OCI-LY3 (cell line): Measurements from ENCODE around the gene NEK5.
A peak's percentile ranks its signal among the peaks of the same experiment; 100 is the strongest.

Source experiments
- H2AFZ ChIP-seq: fragments of 200-600, 300-600 bp; shearing (Covaris generic); 2 replicates; pipeline ENCODE4 v1.6.0; 2014; ENCODE audit warnings: antibody characterized with exemption, low read depth, low read length
- H3K27ac ChIP-seq: fragments of 200-600, 300-600 bp; sonication (generic); 2 replicates; pipeline ENCODE4 v1.5.1; 2014; ENCODE audit warnings: mild to moderate bottlenecking, low read length, moderate library complexity, mixed read lengths
- H3K27me3 ChIP-seq: fragments of 200-600, 300-600 bp; sonication (generic); 2 replicates; pipeline ENCODE4 v1.6.1; 2014; ENCODE audit warnings: low read depth, low read length, mixed read lengths
- H3K36me3 ChIP-seq: fragments of 200-600, 300-600 bp; sonication (generic); replicated peaks from 2 replicates; pipeline ENCODE3; 2014; ENCODE audit warnings: low read depth, low read length, mixed read lengths
- H3K4me1 ChIP-seq: fragments of 300-600, 200-600 bp; sonication (generic); 2 replicates; pipeline ENCODE4 v1.6.1; 2014; ENCODE audit warnings: low read length, mixed read lengths
- H3K4me2 ChIP-seq: fragments of 200-600, 300-600 bp; sonication (generic); 2 replicates; pipeline ENCODE4 v1.6.1; 2014; ENCODE audit warnings: low read length, mixed read lengths
- H3K4me3 ChIP-seq: fragments of 300-600, 200-600 bp; sonication (generic); 2 replicates; pipeline ENCODE4 v1.5.1; 2014; ENCODE audit warnings: antibody characterized with exemption, mild to moderate bottlenecking, low read length, moderate library complexity
- H3K79me2 ChIP-seq: fragments of 300-600, 200-600 bp; shearing (Covaris generic); 2 replicates; pipeline ENCODE4 v1.6.1; 2014; ENCODE audit warnings: mild to moderate bottlenecking, low read length, mixed read lengths
- H3K9ac ChIP-seq: fragments of 300-600, 200-600 bp; shearing (Covaris generic); 2 replicates; pipeline ENCODE4 v1.6.0; 2014; ENCODE audit warnings: mild to moderate bottlenecking, low read length, moderate library complexity
- H3K9me3 ChIP-seq: fragments of 200-600, 300-600 bp; shearing (Covaris generic); 2 replicates; pipeline ENCODE4 v1.6.1; 2014; ENCODE audit warnings: low read length, mixed read lengths; ENCODE audit not compliant: insufficient read depth
- H4K20me1 ChIP-seq: fragments of 200-600, 300-600 bp; sonication (generic); 2 replicates; pipeline ENCODE4 v1.6.1; 2016; ENCODE audit warnings: low read length, mixed read lengths; ENCODE audit not compliant: insufficient read depth
- CTCF ChIP-seq: fragments of 200-600, 300-600 bp; sonication (generic); IDR thresholded peaks from 2 replicates; pipeline ENCODE4 v1.5.1; 2014; ENCODE audit warnings: antibody characterized with exemption, low read length, low read depth
- EZH2phosphoT487 ChIP-seq: fragments of 200-600 bp; shearing (Covaris generic); IDR thresholded peaks from 2 replicates; pipeline ENCODE4 v1.6.1; 2018; ENCODE audit warnings: antibody characterized with exemption, mixed run types, low read depth

The NEK5 gene

GRCh38 chr13:52003541-52003940, 125.3 kb downstream of the NEK5 start:
- peaks cover 15% of the 10 kb centered on the region for H3K27me3 ChIP-seq
- no peak for TF ChIP-seq EZH2phosphoT487
- TF ChIP-seq CTCF: no peak
- peaks cover 3% of the 10 kb centered on the region; the same call in 1 of the 2 replicates for H3K4me1 ChIP-seq
- H4K20me1 ChIP-seq: no peaks in the 10 kb centered on the region
- H3K9ac ChIP-seq: no peak overlapping the region
- no peak overlapping the region for H3K4me2 ChIP-seq
- no peak overlapping the region for H2AFZ ChIP-seq
- H3K27ac ChIP-seq: no peak overlapping the region
- H3K36me3 ChIP-seq: no peaks in the 10 kb centered on the region
- no peak overlapping the region for H3K4me3 ChIP-seq
- no peaks in the 10 kb centered on the region for H3K79me2 ChIP-seq
- H3K9me3 ChIP-seq: no peaks in the 10 kb centered on the region

- Histone ChIP-seq H3K9me3 (no peaks in the 10 kb centered on the region), H3K27me3 (peaks cover 15% of the 10 kb centered on the region), H3K27ac (no peak overlapping the region), H3K79me2 (no peaks in the 10 kb centered on the region), H3K4me2 (no peak overlapping the region), H3K9ac (no peak overlapping the region), H4K20me1 (no peaks in the 10 kb centered on the region), H3K4me3 (no peak overlapping the region), H3K4me1 (peaks cover 3% of the 10 kb centered on the region; the same call in 1 of the 2 replicates), H3K36me3 (no peaks in the 10 kb centered on the region), H2AFZ (no peak overlapping the region)
- no peak for TF ChIP-seq EZH2phosphoT487
- no peak for TF ChIP-seq CTCF
Observed at GRCh38 chr13:52002361-52002760, 126.5 kb downstream of the NEK5 start.

DNA sequence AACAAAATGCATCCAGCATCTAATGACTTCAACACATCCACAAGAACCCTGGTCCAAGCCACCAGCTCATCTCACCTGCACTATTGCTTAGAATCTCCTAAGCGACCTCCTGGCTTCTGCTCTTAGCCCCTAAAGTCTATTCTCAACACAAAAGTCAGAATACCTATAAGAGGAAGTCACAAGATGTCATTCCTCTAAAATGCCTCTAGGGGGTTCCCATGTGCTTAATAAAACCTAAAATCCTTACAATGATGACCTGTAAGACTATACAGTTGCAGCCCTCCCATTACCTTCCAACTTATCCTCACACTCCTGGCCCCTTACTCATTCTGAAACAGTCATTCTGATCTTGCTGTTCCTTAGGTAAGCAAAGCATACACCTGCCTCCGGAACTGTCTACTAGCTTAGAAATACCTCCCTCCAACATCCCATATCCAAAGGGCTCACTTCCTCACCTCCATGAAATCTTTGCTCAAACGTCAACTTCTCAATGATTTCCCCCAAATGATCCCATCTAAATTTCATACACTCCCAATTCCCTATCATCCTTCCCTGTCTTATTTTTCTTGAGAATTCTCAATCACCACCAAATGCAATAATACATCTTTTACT, 127.6 kb downstream of the NEK5 start:
- no peaks in the 10 kb centered on the region for H3K9me3 ChIP-seq
- H3K79me2 ChIP-seq: no peaks in the 10 kb centered on the region
- no peak overlapping the region for H3K4me2 ChIP-seq
- no peak overlapping the region for H3K4me3 ChIP-seq
- peaks cover 15% of the 10 kb centered on the region for H3K27me3 ChIP-seq
- peak; percentile 76 for TF ChIP-seq CTCF
- TF ChIP-seq EZH2phosphoT487: no peak
- 0 out of 2 replicates have a peak overlapping the region, but pooled peaks have one; percentile 15 for H2AFZ ChIP-seq
- H3K4me1 ChIP-seq: peaks cover 3% of the 10 kb centered on the region; the same call in 1 of the 2 replicates
- no peak overlapping the region for H3K9ac ChIP-seq
- H3K27ac ChIP-seq: no peak overlapping the region
- no peaks in the 10 kb centered on the region for H4K20me1 ChIP-seq
- H3K36me3 ChIP-seq: no peaks in the 10 kb centered on the region

GRCh38 chr13:51999921-52000320, 129.0 kb downstream of the NEK5 start:
- no peak for TF ChIP-seq CTCF
- H2AFZ ChIP-seq: no peak overlapping the region
- H3K27me3 ChIP-seq: peaks cover 20% of the 10 kb centered on the region
- H3K36me3 ChIP-seq: no peaks in the 10 kb centered on the region
- H3K27ac ChIP-seq: no peak overlapping the region
- no peak overlapping the region for H3K4me2 ChIP-seq
- no peaks in the 10 kb centered on the region for H3K79me2 ChIP-seq
- no peaks in the 10 kb centered on the region for H4K20me1 ChIP-seq
- no peaks in the 10 kb centered on the region for H3K9me3 ChIP-seq
- peaks cover 3% of the 10 kb centered on the region; the same call in 1 of the 2 replicates for H3K4me1 ChIP-seq
- H3K4me3 ChIP-seq: no peak overlapping the region
- H3K9ac ChIP-seq: no peak overlapping the region
